Gastrocnemius medialis (tissue), 4 donors: Measurements from ENCODE around the gene BIVM. TPM values are rescaled to one million over a fixed set of nuclear protein-coding genes. Genes with fewer than 3 reads are reported as not detected.

Experiments
- ATAC-seq, 2 donors: fragments of 150-250 bp; one replicate each; pipeline ENCODE4 v1.9.1; 2016
- DNase-seq, 2 donors: peaks; one replicate each; pipeline ENCODE4 v3.0.0-alpha.2; 2019
- H3K27ac ChIP-seq, 4 donors: fragments of 200-600 bp; sonication (generic); 1 replicate in 1 of 4; 2 replicates in 3 of 4; pipeline ENCODE4 v1.5.1; 2016 to 2018; ENCODE audit warnings: mild to moderate bottlenecking in 2 of 4, moderate library complexity in 1 of 4
- H3K27me3 ChIP-seq, 3 donors: fragments of 200-600 bp; sonication (generic) in 2 of 3; 1 replicate in 1 of 3; 2 replicates in 2 of 3; pipeline versions ENCODE4 v1.5.1 to v1.6.0; 2016 to 2019; ENCODE audit warnings: mild to moderate bottlenecking in 1 of 3, moderate library complexity in 1 of 3
- H3K36me3 ChIP-seq, 2 donors: fragments of 200-600 bp; sonication (generic) in 1 of 2; one replicate each; pipeline ENCODE4 v1.5.1; 2017 to 2018
- H3K4me1 ChIP-seq, 2 donors: fragments of 200-600 bp; sonication (generic) in 1 of 2; one replicate each; pipeline ENCODE4 v1.5.1; 2016 to 2017; ENCODE audit warnings: mild to moderate bottlenecking in 2 of 2
- H3K4me3 ChIP-seq, 4 donors: fragments of 200-600 bp; sonication (generic) in 3 of 4; 1 replicate in 1 of 4; 2 replicates in 3 of 4; pipeline ENCODE4 v1.5.1; 2016 to 2019; ENCODE audit warnings: mild to moderate bottlenecking in 2 of 4
- H3K9me3 ChIP-seq, 3 donors: fragments of 200-600 bp; sonication (generic) in 2 of 3; 1 replicate in 1 of 3; 2 replicates in 2 of 3; pipeline ENCODE4 v1.5.1; 2016 to 2019
- CTCF ChIP-seq, 5 experiments: fragments of 450-650 bp in 3 of 5; fragments of 200-600 bp in 2 of 5; sonication (generic) in 2 of 5; IDR thresholded peaks in 4 of 5; conservative IDR thresholded peaks in 1 of 5; 1 replicate in 4 of 5; 2 replicates in 1 of 5; pipeline ENCODE4 v1.5.1; 2016 to 2019; ENCODE audit warnings: antibody characterized with exemption in 5 of 5, mild to moderate bottlenecking in 3 of 5, moderate library complexity in 3 of 5
- POLR2A ChIP-seq, 2 donors: fragments of 450-650 bp; IDR thresholded peaks; one replicate each; pipeline ENCODE4 v1.6.1; 2017; ENCODE audit warnings: antibody characterized with exemption in 2 of 2, mild to moderate bottlenecking in 2 of 2, moderate library complexity in 2 of 2
- in situ Hi-C, 4 donors: fragments of 200-750 bp; cut with MboI; loops; one replicate each; pipeline versions ENCODE4 v1.15.0 to v1.8.0; 2017; ENCODE audit warnings: low sequenced_read_pairs in 4 of 4
- intact Hi-C: fragments of 100-400 bp; cut with DNase I; formaldehyde crosslinking; loops from one replicate; pipeline ENCODE4 v1.15.1; 2023; ENCODE audit warnings: low total_unique reads
- total RNA-seq, 4 donors: library from RNA; depleted of rRNA; stranded (reverse); fragments of >200 nt; gene quantifications; one replicate each; pipeline versions ENCODE4 v1.1.0 to v1.2.3, GENCODE V29; 2016

BIVM gene
- total RNA-seq, 4 donors from 2014 or later: 14.2 to 25.1 (median 21.1) TPM

GRCh38 chr13:102838982-102839381 lies 40.1 kb downstream of the BIVM start:
- DNase-seq: no peak
- H3K4me1 ChIP-seq: no peaks in the 10 kb centered on the region
- H3K9me3 ChIP-seq: no peaks in the 10 kb centered on the region
- H3K27ac ChIP-seq: no peak overlapping the region
- intact Hi-C loops (no loop called here), in situ Hi-C loops (no loop called here)
- TF ChIP-seq POLR2A (IDR thresholded peaks at IDR 0.05) (no peak), CTCF (IDR thresholded peaks at IDR 0.05 in 4 of 5, conservative IDR thresholded peaks at IDR 0.05 in 1 of 5) (no peak)
- H3K36me3 ChIP-seq: peaks cover 0 to 43% of the 10 kb centered on the region in 2 donors
- no peak for ATAC-seq
- no peak overlapping the region for H3K4me3 ChIP-seq
- H3K27me3 ChIP-seq: no peaks in the 10 kb centered on the region

DNA sequence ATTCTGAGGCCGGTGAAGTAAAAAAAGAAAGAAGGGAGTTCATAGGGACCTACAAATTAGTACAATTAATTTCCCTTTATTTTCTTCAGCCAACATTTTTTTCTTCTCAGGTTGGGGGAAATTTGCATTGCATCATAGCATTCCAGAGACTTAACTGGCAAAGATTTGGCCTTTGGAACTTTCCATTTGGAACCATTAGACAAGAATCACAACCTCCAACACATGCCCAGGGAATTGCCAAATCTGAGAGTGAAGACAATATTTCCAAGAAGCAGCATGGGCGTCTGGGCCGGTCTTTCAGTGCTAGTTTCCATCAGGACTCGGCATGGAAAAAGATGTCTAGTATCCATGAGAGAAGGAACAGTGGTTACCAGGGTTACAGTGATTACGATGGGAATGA lies 40.5 kb downstream of the BIVM start:
- peaks cover 0 to 38% of the 10 kb centered on the region in 2 donors for H3K36me3 ChIP-seq
- no peak overlapping the region for H3K4me3 ChIP-seq
- H3K4me1 ChIP-seq: peaks cover 0 to under 1% of the 10 kb centered on the region in 2 donors
- no peak for ATAC-seq
- in situ Hi-C loops (no loop called here), intact Hi-C loops (no loop called here)
- H3K9me3 ChIP-seq: no peaks in the 10 kb centered on the region
- TF ChIP-seq CTCF (IDR thresholded peaks at IDR 0.05 in 4 of 5, conservative IDR thresholded peaks at IDR 0.05 in 1 of 5) (no peak), POLR2A (IDR thresholded peaks at IDR 0.05) (no peak)
- DNase-seq: no peak
- H3K27me3 ChIP-seq: no peaks in the 10 kb centered on the region
- no peak overlapping the region for H3K27ac ChIP-seq

DNA sequence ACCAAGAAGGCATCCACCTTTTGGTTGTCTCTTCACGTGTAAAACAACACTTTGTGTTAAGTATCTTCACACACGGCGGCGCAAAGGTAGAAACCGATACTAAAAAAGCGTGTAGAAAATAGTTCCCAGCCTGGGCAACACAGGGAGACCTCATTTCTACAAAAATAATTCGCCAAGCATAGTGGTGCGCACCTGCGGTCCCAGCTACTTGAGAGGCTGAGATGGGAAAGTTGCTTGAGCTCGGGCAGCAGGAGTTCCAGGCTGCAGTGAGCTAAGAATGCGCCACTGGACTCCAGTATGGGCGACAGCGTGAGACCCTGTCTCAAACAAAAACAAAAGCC lies 46.3 kb downstream of the BIVM start:
- Histone ChIP-seq H3K27ac (peak overlapping the region; percentile 92 to 98 (median 96)), H3K27me3 (no peaks in the 10 kb centered on the region), H3K9me3 (no peaks in the 10 kb centered on the region), H3K4me1 (peaks cover 19 to 21% of the 10 kb centered on the region in 2 donors), H3K4me3 (peak overlapping the region; percentile 75 to 94 (median 92)), H3K36me3 (no peaks in the 10 kb centered on the region)
- peak in 1 of 2 donors; percentile 46 for ATAC-seq
- in situ Hi-C loops (loop anchor here in 3 of 4 donors (5.0 to 10.0 kb wide), 3 partner anchors 248 to 263 kb away; partner anchors contain the start of gene TPP2 (in 1 of the 3)), intact Hi-C loops (loop anchor here (1.0 to 10.0 kb wide), 4 partner anchors 18 to 249 kb away; partner anchors contain the start of genes BIVM and TPP2)
- DNase-seq: no peak
- no peak for TF ChIP-seq CTCF (IDR thresholded peaks at IDR 0.05 in 4 of 5, conservative IDR thresholded peaks at IDR 0.05 in 1 of 5)
- no peak for TF ChIP-seq POLR2A (IDR thresholded peaks at IDR 0.05)

DNA sequence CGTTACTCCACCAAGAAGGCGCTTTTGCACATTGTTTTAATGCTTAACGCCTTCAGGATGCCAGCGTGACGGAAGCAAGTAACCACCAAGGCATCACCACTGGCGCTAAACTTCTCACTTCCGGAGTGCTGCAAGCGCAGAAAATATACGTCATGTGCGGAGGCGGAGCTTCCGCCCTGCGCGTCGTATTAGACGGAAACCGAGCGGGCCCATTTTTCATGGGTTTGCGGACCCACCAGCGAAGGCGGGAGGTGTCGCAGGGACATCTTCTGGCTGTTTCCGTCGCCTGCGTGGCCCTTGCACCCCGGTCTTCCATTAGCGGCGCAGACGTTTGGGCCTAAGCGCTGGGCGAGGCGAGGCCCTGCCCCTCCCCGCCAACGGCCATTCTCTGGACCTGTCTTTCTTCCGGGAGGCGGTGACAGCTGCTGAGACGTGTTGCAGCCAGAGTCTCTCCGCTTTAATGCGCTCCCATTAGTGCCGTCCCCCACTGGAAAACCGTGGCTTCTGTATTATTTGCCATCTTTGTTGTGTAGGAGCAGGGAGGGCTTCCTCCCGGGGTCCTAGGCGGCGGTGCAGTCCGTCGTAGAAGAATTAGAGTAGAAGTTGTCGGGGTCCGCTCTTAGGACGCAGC lies 46.8 kb downstream of the BIVM start, which contains the start of gene ERCC5:
Gene ERCC5, plus strand, starts transcription at position 403 of the 631 bp plus-strand sequence. CDS start 235 bp downstream, outside the sequence.
- TF ChIP-seq POLR2A (IDR thresholded peaks at IDR 0.05) (peak; percentile 63 to 70), CTCF (IDR thresholded peaks at IDR 0.05 in 4 of 5, conservative IDR thresholded peaks at IDR 0.05 in 1 of 5) (peak in 1 of 5 experiments; percentile 42)
- in situ Hi-C loops: loop anchor here in 3 of 4 donors (5.0 to 10.0 kb wide), 3 partner anchors 248 to 263 kb away; partner anchors contain the start of gene TPP2 (in 1 of the 3)

More for the DNA sequence above, 46.8 kb downstream of the BIVM start, which contains the start of gene ERCC5:
- intact Hi-C loops: loop anchor here (1.0 to 10.0 kb wide), 6 partner anchors 17 to 253 kb away; partner anchors contain the start of genes BIVM and TPP2
- Histone ChIP-seq H3K4me3 (peak within 1 kb of the TSS; percentile 75 to 94 (median 92)), H3K4me1 (peaks cover 19 to 21% of the 10 kb centered on the region in 2 donors), H3K27me3 (no peaks in the 10 kb centered on the region), H3K27ac (peak within 1 kb of the TSS; percentile 92 to 98 (median 96)), H3K9me3 (no peaks in the 10 kb centered on the region), H3K36me3 (no peaks in the 10 kb centered on the region)
- ATAC-seq (peak; percentile 90 to 92), DNase-seq (peak; percentile 85 to 91)
